NB4 (cell line): ENCODE data around the gene RPL32.

Experiments used
- CTCF ChIP-seq: IDR thresholded peaks from one replicate; pipeline ENCODE4 v1.5.1; 2012; ENCODE audit warnings: low read depth, low read length
- POLR2A ChIP-seq: IDR thresholded peaks from 2 replicates; pipeline ENCODE4 v1.6.1; 2011; ENCODE audit warnings: mild to moderate bottlenecking; ENCODE audit not compliant: insufficient read length; ENCODE audit errors: extremely low read depth

DNA sequence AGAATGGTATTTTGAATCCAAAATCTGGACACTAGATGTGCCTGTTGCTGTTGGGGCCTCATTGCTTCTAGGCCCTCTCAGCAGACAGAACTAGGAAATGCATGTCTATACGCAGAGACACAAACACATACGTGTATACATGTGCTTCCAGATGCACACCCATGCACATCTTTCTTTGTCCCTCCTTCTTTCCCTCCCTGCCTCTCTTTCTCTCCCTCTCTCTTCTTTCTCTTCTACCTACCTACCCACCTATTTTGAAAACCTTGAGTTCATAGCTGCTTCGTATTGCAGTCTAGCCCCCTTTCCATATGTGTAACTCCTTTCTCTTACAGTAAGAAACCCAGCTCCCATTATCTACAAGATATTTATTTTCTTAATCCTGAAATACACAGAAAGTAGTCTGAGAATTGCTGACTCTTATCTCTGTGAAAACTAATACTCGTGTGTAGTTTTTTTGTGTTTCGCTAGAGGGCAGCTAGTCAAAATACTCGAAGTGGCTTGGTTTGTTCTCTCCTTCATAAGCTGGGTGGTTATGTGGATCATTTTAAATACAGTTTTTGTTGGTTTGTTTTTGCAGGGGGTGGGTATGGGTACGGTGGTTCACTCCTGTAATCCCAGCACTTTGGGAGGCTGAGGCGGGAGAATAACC is 18.5 kb downstream of the RPL32 start:
- TF ChIP-seq CTCF (peak; percentile 31), POLR2A (no peak)
